ENCODE results near the gene SLC26A11. TPM values are rescaled to one million over a fixed set of nuclear protein-coding genes. Genes with fewer than 3 reads are reported as not detected.

Gene SLC26A11
- 2.0 and 2.2 TPM in 2 replicates for total RNA-seq (2014; rRNA removed; shearing (Covaris generic))

DNA sequence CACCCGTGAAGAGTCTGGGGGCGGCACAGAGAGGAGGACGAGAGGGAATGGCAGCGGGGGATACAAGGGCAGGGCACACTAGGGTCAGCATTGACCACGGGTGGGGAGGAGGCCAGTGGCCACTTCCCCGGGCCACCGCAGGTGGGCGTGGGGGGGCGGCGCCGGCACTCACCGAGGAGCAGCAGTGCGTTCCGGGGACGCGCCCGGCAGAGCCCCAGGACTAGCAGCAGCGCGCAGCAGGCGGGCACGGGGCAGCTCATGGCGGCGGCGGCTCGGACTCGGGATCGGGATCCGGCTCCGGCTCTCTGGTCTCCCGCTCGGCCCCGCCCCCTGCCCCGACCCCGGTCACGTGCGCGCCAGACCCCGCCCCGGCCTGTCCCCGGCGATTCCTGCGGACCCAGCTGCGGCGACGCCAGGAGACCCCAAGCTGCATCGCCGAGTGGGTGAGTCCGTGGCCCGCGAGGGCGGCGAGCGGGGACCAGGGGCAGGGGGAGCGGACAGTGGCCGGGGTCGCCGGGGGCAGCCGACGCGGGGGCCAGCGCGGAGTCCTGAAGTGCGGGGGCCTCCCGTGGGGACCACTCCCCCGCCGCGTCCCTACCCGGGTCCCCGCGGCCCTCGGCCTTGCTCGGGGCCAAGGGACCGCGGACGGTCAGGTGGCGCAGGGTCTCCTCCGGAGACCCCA, at the start of gene SLC26A11, which contains the start of gene SGSH:
Gene SLC26A11, plus strand, starts transcription at position 374 of the 682 bp plus-strand sequence. CDS start 1,134 bp downstream, outside the sequence.
Gene SGSH, minus strand, starts transcription at position 280 of the 682 bp plus-strand sequence. Its CDS starts 20 bp downstream, at position 260.
- peak; percentile 44 for DNase-seq (ENCODE audit: low read depth)

DNA sequence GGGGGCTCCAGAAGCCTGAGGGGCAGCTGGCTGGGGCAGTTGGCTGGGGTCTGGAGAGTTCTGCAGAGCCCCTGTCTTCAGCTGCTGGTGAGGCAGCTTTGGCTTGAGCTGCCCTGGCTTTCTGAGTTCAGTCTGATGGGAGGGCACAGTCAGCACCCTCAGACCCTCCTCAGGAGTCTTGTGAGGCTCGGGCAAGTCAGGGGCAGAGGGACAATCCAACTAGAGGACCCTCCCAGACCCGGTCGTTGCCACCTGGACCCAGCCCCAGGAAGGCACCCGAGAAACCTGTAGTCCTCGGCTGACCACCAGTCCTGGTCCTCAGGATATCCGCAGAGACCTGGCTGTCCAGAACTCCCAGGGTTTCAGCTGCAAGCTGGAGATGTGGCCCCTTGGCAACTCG, 48.5 kb upstream of the SLC26A11 start:
- DNase-seq (ENCODE audit: low read depth) = no peak

DNA sequence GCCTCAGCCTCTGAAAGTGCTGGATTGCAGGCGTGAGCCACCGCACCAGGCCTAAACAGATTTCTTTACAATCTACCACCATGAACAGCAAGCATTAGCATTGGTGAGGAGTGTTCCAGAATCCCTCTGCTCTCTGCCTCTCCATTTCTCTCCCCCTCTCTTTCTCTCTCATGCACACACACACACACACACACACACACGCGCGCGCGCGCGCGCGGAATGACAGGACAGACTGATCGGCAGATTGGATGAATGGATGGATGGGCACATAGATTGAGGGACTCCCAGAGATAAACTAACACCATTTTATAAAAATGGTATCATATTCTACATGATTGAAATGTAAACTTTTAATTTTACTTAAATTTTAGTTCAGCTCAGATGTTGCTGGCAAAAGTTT, 47.1 kb upstream of the SLC26A11 start:
- DNase-seq (ENCODE audit: low read depth) = no peak

DNA sequence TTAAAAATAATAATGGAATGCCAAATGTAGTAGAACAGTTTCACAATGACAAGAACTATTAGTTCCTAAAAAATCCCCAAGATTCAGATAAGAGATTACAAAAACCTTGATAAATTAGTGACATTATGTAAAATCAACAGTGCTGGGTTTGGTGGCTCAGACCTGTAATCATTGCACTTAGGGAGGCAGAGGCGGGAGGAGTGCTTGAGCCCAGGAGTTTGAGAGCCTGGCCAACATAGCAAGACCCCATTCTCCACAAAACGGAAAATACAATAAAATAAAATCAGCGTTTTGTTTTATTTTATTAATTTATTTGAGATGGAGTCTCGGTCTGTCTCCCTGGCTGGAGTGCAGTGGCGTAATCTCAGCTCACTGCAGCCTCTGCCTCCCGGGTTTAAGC, 46.3 kb upstream of the SLC26A11 start:
- no peak for DNase-seq (ENCODE audit: low read depth)

- DNase-seq (ENCODE audit: low read depth) = no peak
Measured at GRCh38 chr17:80176757-80177156, 43.5 kb upstream of the SLC26A11 start.

DNA sequence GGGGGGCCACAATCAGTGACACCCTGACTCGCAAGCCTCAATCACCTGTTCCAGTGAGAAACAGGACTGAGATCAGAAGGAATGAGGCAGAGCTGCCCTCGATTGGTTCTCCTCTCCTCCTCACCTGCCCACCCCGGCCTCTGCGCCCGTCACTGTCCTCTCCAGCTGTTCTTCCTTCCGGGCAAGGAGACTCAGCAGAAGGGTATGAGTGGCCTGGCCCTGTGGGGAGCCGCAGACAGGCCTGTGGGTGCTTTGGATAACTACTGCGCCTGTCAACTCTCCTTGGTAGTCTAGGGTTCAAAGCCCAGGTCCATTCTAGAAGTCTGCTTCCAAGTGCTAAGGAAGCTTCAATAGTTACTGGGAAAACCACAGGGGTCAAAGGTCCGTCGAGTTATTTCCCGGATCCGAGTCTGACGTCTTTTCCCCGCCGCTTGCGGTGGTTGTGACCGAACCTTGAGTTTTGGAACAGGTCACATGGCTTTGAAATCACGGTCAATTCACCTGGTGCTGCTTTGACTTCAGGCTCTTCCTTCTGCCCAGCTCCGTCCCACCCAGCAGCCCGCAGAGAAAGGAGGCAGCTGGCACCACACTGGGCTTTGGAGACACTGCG, 42.1 kb upstream of the SLC26A11 start:
- no peak for DNase-seq (ENCODE audit: low read depth)

DNA sequence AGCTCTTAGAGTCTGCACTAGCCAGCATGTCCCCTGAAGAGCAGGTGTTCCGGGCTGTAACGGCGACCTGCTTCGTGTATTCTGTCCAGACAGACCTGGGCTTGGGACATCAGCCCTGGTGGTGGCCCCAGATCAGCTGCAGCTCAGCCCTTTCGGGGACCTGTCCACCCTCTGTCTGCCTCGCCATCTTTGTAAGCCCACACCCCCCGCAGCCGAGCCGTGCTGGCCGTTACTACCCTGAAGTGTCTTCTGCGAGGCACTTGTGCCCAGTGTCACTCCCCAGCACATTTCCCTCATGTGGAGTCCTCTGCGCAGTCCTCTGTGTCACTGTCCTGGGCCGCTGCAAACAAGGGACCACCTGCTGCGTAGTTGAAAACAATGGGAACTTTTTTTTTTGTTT, 40.0 kb upstream of the SLC26A11 start:
- no peak for DNase-seq (ENCODE audit: low read depth)

DNA sequence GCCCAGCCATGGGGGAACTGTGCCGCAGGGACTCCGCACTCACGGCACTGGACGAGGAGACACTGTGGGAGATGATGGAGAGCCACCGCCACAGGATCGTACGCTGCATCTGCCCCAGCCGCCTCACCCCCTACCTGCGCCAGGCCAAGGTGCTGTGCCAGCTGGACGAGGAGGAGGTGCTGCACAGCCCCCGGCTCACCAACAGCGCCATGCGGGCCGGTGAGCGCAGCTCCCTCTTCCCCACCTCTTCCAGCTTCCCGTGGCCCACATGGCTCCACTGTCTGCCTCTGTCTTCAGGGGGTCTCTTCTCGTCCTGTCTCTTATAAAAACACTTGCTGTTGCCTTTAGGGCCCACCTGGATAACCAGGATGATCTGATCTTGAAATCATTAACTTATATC, 38.8 kb upstream of the SLC26A11 start:
- DNase-seq (ENCODE audit: low read depth) = no peak

DNA sequence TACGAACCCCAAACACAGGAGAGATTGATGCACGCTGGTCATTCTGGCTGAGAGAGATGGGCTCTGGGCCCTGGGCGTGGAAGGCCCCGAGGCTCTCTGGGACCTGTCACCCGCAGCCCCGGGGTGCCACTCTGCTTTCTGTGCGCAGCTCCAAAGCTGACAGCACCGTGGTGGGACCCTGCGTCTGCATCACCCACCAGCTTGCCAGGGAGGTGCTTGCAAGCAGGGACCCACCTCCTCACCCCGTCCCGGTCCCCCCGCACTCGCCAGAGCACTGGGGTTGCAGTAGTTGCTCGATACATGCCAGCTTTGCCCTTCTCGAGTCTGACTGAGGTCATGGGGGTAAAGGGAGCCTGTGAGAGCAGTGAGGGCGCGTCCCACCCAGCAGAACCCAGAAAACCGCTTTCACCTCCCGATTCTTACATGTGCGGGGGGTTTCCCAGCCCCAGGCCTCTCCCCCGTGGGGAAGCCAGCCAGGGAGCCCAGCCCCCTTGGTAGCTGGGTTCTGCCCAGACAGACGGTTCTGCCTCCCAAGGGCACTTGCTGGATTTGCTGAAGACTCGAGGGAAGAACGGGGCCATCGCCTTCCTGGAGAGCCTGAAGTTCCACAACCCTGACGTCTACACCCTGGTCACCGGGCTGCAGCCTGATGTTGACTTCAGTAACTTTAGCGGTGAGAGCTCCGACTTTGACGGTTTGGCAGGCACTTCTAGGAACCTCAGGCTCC, 37.9 kb upstream of the SLC26A11 start:
- DNase-seq (ENCODE audit: low read depth) = no peak

- DNase-seq (ENCODE audit: low read depth) = no peak
Measured at GRCh38 chr17:80182845-80183223, 37.4 kb upstream of the SLC26A11 start.

DNA sequence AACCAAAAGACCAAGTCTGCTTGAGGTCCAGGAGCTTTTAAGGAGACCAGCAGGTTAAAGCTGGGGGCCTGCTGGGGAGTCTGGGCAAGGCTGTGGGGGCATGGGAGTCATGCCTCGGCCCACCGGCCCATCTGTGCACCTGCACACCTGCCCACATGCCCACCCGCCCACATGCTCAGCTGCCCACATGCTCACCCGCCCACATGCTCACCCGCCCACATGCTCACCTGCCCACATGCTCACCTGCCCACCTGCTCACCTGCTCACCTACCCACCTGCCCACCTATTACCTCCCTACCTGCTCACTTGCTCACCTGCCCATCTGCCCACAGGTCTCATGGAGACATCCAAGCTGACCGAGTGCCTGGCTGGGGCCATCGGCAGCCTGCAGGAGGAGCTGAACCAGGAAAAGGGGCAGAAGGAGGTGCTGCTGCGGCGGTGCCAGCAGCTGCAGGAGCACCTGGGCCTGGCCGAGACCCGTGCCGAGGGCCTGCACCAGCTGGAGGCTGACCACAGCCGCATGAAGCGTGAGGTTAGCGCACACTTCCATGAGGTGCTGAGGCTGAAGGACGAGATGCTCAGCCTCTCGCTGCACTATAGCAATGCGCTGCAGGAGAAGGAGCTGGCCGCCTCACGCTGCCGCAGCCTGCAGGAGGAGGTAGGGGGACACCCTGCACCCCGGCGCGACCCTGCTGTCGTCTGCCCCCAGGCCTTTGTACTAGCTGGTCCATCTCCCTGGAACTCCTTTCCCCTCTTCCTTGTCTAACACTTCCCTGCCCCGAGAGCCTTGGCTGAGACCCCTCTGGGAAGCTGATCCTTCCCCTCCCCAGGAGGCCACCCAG, 36.4 kb upstream of the SLC26A11 start:
- DNase-seq (ENCODE audit: low read depth) = no peak

- DNase-seq (ENCODE audit: low read depth) = no peak
Measured at GRCh38 chr17:80184423-80184714, 35.9 kb upstream of the SLC26A11 start.

- DNase-seq (ENCODE audit: low read depth) = no peak
Measured at GRCh38 chr17:80185968-80186367, 34.3 kb upstream of the SLC26A11 start.

- DNase-seq (ENCODE audit: low read depth) = peak; percentile 37
Measured at GRCh38 chr17:80187090-80187489, 33.1 kb upstream of the SLC26A11 start.

DNA sequence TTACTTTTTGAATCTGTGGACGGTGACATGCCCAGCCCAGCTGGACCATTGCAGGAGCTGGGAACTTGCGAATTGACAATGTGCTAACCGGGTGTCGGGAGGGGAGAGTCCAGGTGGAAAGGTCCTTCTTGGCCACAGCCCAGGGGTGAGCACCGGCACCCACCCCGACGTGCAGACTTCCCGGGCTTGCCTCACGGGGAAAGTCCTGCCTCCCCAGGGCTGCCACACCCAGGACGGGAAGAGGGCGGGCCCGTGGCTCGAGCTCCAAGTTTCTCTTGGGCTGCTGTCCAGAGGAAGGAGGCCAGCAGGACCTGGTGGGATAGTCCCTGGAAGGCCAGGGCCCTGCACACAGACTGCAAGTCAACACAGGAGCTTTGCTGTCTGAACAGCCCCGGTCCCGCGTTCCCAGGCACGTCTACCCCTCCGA, 32.7 kb upstream of the SLC26A11 start:
- peak; percentile 34 for DNase-seq (ENCODE audit: low read depth)

- no peak for DNase-seq (ENCODE audit: low read depth)
Measured at GRCh38 chr17:80189611-80190010, 30.6 kb upstream of the SLC26A11 start.

GRCh38 chr17:80190716-80191115, 29.5 kb upstream of the SLC26A11 start:
- no peak for DNase-seq (ENCODE audit: low read depth)

- DNase-seq (ENCODE audit: low read depth) = no peak
Measured at GRCh38 chr17:80191192-80191591, 29.0 kb upstream of the SLC26A11 start.

DNA sequence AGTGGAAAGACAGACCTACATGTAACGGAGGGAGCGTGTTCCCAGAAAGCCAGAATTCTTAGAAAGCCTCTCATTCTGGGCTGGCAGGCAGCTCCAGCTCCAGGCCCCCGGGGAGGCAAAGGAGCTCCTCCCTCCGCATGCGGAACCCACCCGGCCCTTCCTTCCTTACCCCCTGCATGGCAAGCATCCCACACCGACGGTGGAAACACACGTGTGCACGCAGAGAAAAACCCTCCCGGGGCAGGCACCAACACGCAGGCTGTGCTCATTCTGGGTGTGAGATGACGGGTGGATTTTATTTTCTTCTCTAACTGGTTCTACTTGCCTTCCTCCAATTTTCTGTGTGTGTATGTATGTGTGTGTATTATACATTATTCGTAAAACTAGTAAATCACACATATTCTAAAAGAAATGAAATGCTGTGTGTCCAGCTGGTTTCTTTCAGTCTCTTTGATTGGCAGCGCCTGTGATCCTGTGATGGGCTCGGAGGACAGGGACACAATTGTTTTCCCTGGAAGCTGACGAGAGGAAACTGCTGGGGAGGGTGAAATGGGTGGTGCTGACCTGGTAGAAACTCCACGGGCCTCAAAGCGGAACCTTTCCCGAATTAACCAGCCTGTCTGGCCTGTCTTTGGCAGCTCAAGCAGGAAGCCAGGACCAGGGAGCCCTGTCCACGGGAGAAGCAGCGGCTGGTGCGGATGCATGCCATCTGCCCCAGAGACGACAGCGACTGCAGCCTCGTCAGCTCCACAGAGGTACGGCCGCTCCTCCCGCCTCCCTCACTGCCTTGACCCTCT, 28.2 kb upstream of the SLC26A11 start:
- DNase-seq (ENCODE audit: low read depth) = peak; percentile 34

DNA sequence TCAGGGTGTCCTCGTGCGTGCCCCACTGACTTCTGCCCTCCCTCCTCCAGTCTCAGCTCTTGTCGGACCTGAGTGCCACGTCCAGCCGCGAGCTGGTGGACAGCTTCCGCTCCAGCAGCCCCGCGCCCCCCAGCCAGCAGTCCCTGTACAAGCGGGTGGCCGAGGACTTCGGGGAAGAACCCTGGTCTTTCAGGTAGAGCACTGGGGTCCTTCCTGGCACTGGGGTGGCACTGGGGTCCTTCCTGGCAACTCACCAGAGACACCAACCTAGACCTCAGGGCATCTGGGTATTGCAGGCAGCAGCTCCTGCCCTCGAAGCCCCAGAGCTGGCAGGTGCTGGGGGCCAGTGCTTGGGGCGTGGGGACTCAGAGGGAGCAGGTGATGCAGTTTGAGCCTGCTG, 25.1 kb upstream of the SLC26A11 start:
- DNase-seq (ENCODE audit: low read depth) = no peak
